ENCODE data around the gene FBLN5. TPM values are rescaled to one million over a fixed set of nuclear protein-coding genes. Genes with fewer than 3 reads are reported as not detected.

The FBLN5 gene
- total RNA-seq, 4 donors from 2014 or later = 19.6 to 36.8 (median 27.3) TPM

GRCh38 chr14:91925001-91925726 lies 22.3 kb downstream of the FBLN5 start:
- in situ Hi-C loops (cut with MboI; ENCODE audit: low sequenced_read_pairs in 4 of 4) = no loop called here

GRCh38 chr14:91920526-91920925 lies 27.0 kb downstream of the FBLN5 start:
- Histone ChIP-seq H3K9me3 (no peaks in the 10 kb centered on the region), H3K36me3 (no peaks in the 10 kb centered on the region), H3K4me3 (no peak overlapping the region), H3K27me3 (no peaks in the 10 kb centered on the region), H3K27ac (peak overlapping the region in 2 of 4 donors; percentile 0 to 9), H3K4me1 (no peaks in the 10 kb centered on the region)
- ATAC-seq (no peak), DNase-seq (no peak)
- in situ Hi-C loops (cut with MboI; ENCODE audit: low sequenced_read_pairs in 4 of 4) (no loop called here), intact Hi-C loops (cut with DNase I; ENCODE audit: low total_unique reads) (no loop called here)
- no peak for TF ChIP-seq POLR2A (IDR thresholded peaks at IDR 0.05)
- TF ChIP-seq CTCF (IDR thresholded peaks at IDR 0.05 in 4 of 5, conservative IDR thresholded peaks at IDR 0.05 in 1 of 5) = no peak

More at GRCh38 chr14:91925001-91925726, 22.3 kb downstream of the FBLN5 start:
- H3K36me3 ChIP-seq = no peaks in the 10 kb centered on the region
- no peak overlapping the region for H3K4me3 ChIP-seq
- intact Hi-C loops (cut with DNase I; ENCODE audit: low total_unique reads) = no loop called here
- TF ChIP-seq CTCF (IDR thresholded peaks at IDR 0.05 in 4 of 5, conservative IDR thresholded peaks at IDR 0.05 in 1 of 5) = no peak
- TF ChIP-seq POLR2A (IDR thresholded peaks at IDR 0.05) = no peak
- H3K4me1 ChIP-seq = no peaks in the 10 kb centered on the region
- ATAC-seq (no peak), DNase-seq (no peak)
- H3K27me3 ChIP-seq = no peaks in the 10 kb centered on the region
- no peak overlapping the region for H3K27ac ChIP-seq
- H3K9me3 ChIP-seq = no peaks in the 10 kb centered on the region

- in situ Hi-C loops (cut with MboI; ENCODE audit: low sequenced_read_pairs in 4 of 4) = loop anchor here in 2 of 4 donors (10.0 kb wide), 1 partner anchor 265 kb away; no protein-coding TSS in a partner anchor
- peak; percentile 33 to 51 for DNase-seq
- intact Hi-C loops (cut with DNase I; ENCODE audit: low total_unique reads) = no loop called here
- Histone ChIP-seq H3K4me3 (no peak overlapping the region), H3K4me1 (no peaks in the 10 kb centered on the region), H3K27ac (peak overlapping the region; percentile 33 to 68 (median 55)), H3K36me3 (no peaks in the 10 kb centered on the region), H3K27me3 (no peaks in the 10 kb centered on the region), H3K9me3 (no peaks in the 10 kb centered on the region)
- peak; percentile 37 to 66 for ATAC-seq
- TF ChIP-seq POLR2A (IDR thresholded peaks at IDR 0.05) = no peak
- TF ChIP-seq CTCF (IDR thresholded peaks at IDR 0.05 in 4 of 5, conservative IDR thresholded peaks at IDR 0.05 in 1 of 5) = no peak
These were observed 27.7 kb downstream of the FBLN5 start for GRCh38 chr14:91919814-91920213.

GRCh38 chr14:91918186-91918883 lies 29.2 kb downstream of the FBLN5 start:
- Histone ChIP-seq H3K4me3 (no peak overlapping the region), H3K27ac (peak overlapping the region; percentile 22 to 68 (median 47)), H3K27me3 (no peaks in the 10 kb centered on the region), H3K36me3 (no peaks in the 10 kb centered on the region), H3K4me1 (no peaks in the 10 kb centered on the region), H3K9me3 (no peaks in the 10 kb centered on the region)
- no peak for TF ChIP-seq CTCF (IDR thresholded peaks at IDR 0.05 in 4 of 5, conservative IDR thresholded peaks at IDR 0.05 in 1 of 5)
- TF ChIP-seq POLR2A (IDR thresholded peaks at IDR 0.05) = no peak
- DNase-seq (no peak), ATAC-seq (peak; percentile 52 to 74)
- intact Hi-C loops (cut with DNase I; ENCODE audit: low total_unique reads) (no loop called here), in situ Hi-C loops (cut with MboI; ENCODE audit: low sequenced_read_pairs in 4 of 4) (loop anchor here in 2 of 4 donors (10.0 kb wide), 1 partner anchor 264 kb away; no protein-coding TSS in a partner anchor)
